VCaP (cell line): Measurements from ENCODE around the gene PRKCD.

Experiments
- H3K27ac ChIP-seq: fragments of 450-650 bp; 2 replicates; pipeline ENCODE4 v1.5.1; 2017
- CTCF ChIP-seq: fragments of 450-650 bp; conservative IDR thresholded peaks from 2 replicates; pipeline ENCODE4 v1.5.1; 2017; ENCODE audit warnings: mild to moderate bottlenecking, moderate library complexity

Gene PRKCD

DNA sequence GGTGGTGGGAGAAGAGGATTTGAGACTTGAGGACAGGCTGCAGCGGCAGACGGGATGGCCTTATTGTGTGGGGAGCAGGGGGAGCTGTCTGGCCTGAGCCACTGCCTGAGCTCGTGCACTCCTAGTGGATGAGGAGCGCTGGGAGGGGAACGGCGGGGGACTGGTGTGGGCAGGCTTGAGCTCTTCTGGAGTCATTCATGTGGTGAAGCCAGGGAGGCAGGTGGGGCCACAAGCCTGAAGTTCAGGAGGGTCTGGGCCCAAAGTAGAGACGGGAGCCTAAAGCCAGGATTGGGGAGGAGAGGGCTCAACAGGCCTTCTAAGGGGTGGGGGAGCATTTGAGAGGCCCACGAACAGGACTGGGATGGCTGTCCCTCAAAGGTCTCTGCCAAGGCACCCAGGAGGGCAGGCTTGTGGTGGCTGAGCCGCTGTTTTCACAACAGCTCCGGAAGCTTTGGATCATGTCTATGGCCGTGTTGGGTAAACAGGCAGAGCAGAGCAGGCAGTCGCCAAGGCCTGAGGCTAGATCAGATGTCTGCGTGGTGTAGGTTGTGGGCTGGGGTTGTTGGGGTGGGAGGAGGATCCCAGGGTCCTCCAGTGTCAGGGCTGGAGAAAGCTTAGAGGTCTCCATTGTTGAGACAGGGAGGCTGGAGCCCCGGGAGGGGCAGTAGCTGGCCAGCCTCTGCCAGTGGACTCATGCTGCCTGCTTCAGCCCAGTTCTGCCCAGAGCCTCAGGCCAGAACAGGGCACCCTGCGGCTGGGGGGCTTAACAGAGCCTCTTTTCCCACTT is 8.2 kb downstream of the PRKCD start:
- no peak for TF ChIP-seq CTCF
- H3K27ac ChIP-seq = no peak overlapping the region

DNA sequence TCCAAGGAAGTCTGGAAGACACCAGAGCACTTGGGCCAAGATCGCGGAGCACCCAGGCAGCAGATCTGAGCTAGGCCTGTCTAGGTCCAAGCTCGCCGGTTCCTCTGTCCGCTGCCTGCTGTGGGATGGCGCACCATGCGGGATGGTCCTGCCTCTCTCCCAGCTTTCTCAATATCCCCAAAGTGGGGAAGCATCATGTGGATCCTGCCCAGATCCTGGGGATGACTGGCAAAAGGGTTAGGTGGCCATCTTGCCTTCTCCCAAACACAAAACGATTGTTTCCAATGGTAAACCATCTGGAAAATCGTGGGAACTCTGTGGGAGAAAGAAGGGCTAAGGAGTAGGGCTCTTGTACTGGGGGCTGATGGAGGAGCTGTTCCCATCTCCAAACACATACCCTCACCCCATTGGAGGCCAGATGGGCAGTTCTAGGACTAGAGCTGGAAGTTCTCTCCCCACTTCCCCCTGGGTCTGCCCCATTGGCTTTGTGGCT is 8.9 kb downstream of the PRKCD start:
- no peak overlapping the region; the same call in 1 of the 2 replicates for H3K27ac ChIP-seq

DNA sequence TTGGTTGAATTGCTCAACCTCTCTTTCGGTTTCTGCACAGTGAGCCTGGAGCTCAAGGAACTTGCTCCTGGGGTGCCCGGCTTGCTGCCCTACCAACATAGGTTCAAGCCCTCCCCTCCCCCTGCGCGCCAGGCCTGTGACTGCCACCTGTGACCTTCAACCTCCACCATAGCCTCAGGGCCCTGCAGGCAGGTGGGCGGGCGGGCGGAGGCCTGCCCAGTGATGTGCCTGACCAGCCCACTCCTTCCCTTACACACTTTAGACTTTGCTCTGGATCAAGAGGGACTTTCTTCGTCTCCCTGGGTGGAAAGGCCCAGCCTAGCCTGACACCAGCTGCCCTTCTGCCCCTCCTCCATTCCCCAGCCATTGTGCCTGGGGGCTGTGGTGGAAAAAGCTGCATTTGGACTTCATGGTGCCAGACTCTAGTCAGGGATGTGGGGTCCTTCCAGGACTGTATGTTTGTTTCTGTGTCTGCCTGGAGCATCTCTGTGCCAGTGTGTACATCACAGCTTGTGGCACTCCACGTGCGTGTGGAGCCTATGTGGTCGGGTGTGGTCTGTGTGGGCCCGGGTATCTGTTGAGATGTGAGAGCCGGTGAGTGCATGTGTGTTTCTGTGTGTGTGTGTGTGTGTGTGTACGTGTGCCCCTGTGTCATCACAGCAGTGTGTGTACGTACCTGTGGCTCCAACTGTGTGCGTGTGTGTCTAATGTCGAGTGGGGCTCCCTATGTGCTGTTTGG is 9.5 kb downstream of the PRKCD start:
- H3K27ac ChIP-seq = peak overlapping the region; percentile 23; the same call in 1 of the 2 replicates
- TF ChIP-seq CTCF = no peak

More for the DNA sequence above, 8.9 kb downstream of the PRKCD start:
- TF ChIP-seq CTCF = no peak

DNA sequence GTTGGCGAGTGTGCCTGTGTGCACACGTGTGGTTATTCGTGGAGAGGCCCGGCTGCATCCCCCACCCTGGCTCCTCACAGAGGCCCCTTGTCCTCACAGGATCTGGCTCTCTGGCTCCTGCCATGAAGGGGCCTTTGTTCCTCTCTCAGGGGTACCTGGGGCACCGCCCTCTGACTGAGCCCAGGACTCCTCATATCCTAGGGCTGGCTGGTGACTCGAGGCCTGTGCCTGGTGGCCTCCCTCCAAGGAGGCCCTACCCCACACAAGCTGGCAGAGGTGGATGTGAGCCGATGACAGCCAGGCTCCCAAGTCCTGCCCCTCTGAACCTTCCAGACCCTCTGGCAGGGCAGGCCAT is 10.0 kb downstream of the PRKCD start:
- peak overlapping the region; percentile 23; the same call in 1 of the 2 replicates for H3K27ac ChIP-seq
- TF ChIP-seq CTCF = no peak

GRCh38 chr3:53171827-53172505 is 11.0 kb downstream of the PRKCD start:
- peak overlapping the region; percentile 23; the same call in 1 of the 2 replicates for H3K27ac ChIP-seq
- no peak for TF ChIP-seq CTCF

DNA sequence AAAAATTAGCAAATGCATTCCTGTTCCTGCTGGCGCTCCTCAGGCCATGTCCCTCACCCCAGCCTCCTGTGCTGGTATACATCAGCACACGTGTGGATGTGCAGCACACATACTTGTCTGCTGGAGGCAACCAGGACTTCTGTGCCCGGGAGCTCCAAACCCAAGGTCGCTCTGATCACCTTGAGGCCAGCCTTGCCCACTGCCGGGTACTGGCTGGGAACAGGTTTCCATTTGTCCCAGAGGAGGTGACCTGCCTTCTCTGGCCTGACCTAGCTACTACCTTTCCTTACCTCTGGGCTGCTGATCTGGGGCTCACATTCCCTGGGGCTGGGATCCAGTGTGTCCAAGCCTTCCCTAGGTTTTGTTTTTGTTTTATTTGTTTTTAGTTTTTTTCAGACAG is 12.1 kb downstream of the PRKCD start:
- H3K27ac ChIP-seq = no peak overlapping the region
- TF ChIP-seq CTCF = no peak
